GM12891 (cell line): ENCODE measurements around the gene TSEN2.

Experiments used
- POLR2A ChIP-seq: IDR thresholded peaks from 2 replicates; pipeline ENCODE4 v1.6.1; 2011; ENCODE audit warnings: low read depth, low read length, control low read depth
- POLR2AphosphoS5 ChIP-seq: IDR thresholded peaks from 2 replicates; pipeline ENCODE4 v1.6.1; 2011; ENCODE audit warnings: low read depth, low read length, control low read depth
- SPI1 ChIP-seq: IDR thresholded peaks from 2 replicates; pipeline ENCODE4 v1.6.1; 2011; ENCODE audit warnings: low read depth, low read length, control low read depth
- TAF1 ChIP-seq: IDR thresholded peaks from 2 replicates; pipeline ENCODE4 v1.6.1; 2011; ENCODE audit warnings: low read depth, low read length, control low read depth

DNA sequence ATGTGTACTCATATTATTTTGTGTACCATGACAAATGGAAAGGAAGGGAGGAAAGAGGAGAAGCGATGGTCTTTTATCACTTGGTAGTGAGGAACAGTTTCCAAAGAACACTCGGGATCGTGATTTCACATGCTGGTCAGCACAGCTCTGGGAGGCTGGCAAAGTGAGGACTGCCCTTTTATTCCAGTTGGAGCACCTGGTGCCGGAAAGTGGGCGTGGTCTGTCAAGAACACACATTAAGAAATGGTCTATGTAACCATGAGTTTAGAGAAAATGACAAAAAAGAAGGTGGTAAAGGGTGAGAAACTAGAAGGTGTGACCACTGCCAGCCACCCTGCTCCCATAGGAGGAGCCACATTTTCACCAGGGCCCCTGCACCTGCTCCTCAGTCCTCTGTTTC lies 7.0 kb upstream of the TSEN2 start:
- no peak for TF ChIP-seq POLR2A
- no peak for TF ChIP-seq POLR2AphosphoS5
- TF ChIP-seq TAF1: no peak
- TF ChIP-seq SPI1: no peak
